Fibroblast of lung (primary cell): ENCODE results near the gene CORO7.

Experiments
- CTCF ChIP-seq, 2 donors: IDR thresholded peaks in 1 of 2; conservative IDR thresholded peaks in 1 of 2; 1 replicate in 1 of 2; 2 replicates in 1 of 2; pipeline ENCODE4 v1.5.1; 2011 to 2012; ENCODE audit warnings: low read length in 2 of 2, control low read depth in 1 of 2, inconsistent platforms in 1 of 2, low read depth in 1 of 2, mild to moderate bottlenecking in 1 of 2
- EZH2 ChIP-seq: IDR thresholded peaks from 2 replicates; pipeline ENCODE4 v1.5.1; 2012; ENCODE audit warnings: low read length, control low read depth, mild to moderate bottlenecking; ENCODE audit errors: missing control alignments

- TF ChIP-seq CTCF (conservative IDR thresholded peaks at IDR 0.05 in 1 of 2, IDR thresholded peaks at IDR 0.05 in 1 of 2; ENCODE audit: low read depth in 1 of 2, low read length in 2 of 2) = no peak
- no peak for TF ChIP-seq EZH2
Measured at GRCh38 chr16:4351880-4352279, 64.5 kb downstream of the CORO7 start.
